ENCODE results near the gene PTPRG.

The PTPRG gene

GRCh38 chr3:62183087-62183486, 621.7 kb downstream of the PTPRG start:
- H3K27me3 ChIP-seq (ENCODE audit: insufficient read depth, poor library complexity, severe bottlenecking): no peaks in the 10 kb centered on the region
- TF ChIP-seq CTCF (IDR thresholded peaks at IDR 0.05; ENCODE audit: poor library complexity, severe bottlenecking): no peak

GRCh38 chr3:62183969-62184368, 622.6 kb downstream of the PTPRG start:
- ATAC-seq (ENCODE audit: low read depth): no peak
- H3K4me3 ChIP-seq (ENCODE audit: severe bottlenecking): no peak overlapping the region
- no peak for DNase-seq (ENCODE audit: low spot score)
- H3K36me3 ChIP-seq (ENCODE audit: low read depth): no peaks in the 10 kb centered on the region
- no peak overlapping the region for H3K27ac ChIP-seq (ENCODE audit: poor library complexity, severe bottlenecking)
- H3K9me3 ChIP-seq (ENCODE audit: severe bottlenecking): no peaks in the 10 kb centered on the region
- H3K4me1 ChIP-seq (ENCODE audit: insufficient read depth, poor library complexity, severe bottlenecking): no peaks in the 10 kb centered on the region
- TF ChIP-seq CTCF (IDR thresholded peaks at IDR 0.05; ENCODE audit: poor library complexity, severe bottlenecking): no peak
- no peaks in the 10 kb centered on the region for H3K27me3 ChIP-seq (ENCODE audit: insufficient read depth, poor library complexity, severe bottlenecking)

More at GRCh38 chr3:62183087-62183486, 621.7 kb downstream of the PTPRG start:
- no peak overlapping the region for H3K4me3 ChIP-seq (ENCODE audit: severe bottlenecking)
- no peaks in the 10 kb centered on the region for H3K9me3 ChIP-seq (ENCODE audit: severe bottlenecking)
- no peaks in the 10 kb centered on the region for H3K36me3 ChIP-seq (ENCODE audit: low read depth)
- DNase-seq (ENCODE audit: low spot score) (no peak), ATAC-seq (ENCODE audit: low read depth) (no peak)
- no peak overlapping the region for H3K27ac ChIP-seq (ENCODE audit: poor library complexity, severe bottlenecking)
- H3K4me1 ChIP-seq (ENCODE audit: insufficient read depth, poor library complexity, severe bottlenecking): no peaks in the 10 kb centered on the region

- TF ChIP-seq CTCF (IDR thresholded peaks at IDR 0.05; ENCODE audit: poor library complexity, severe bottlenecking): no peak
- Histone ChIP-seq H3K36me3 (ENCODE audit: low read depth) (no peaks in the 10 kb centered on the region), H3K27ac (ENCODE audit: poor library complexity, severe bottlenecking) (no peak overlapping the region), H3K4me1 (ENCODE audit: insufficient read depth, poor library complexity, severe bottlenecking) (no peaks in the 10 kb centered on the region), H3K27me3 (ENCODE audit: insufficient read depth, poor library complexity, severe bottlenecking) (no peaks in the 10 kb centered on the region), H3K4me3 (ENCODE audit: severe bottlenecking) (no peak overlapping the region), H3K9me3 (ENCODE audit: severe bottlenecking) (no peaks in the 10 kb centered on the region)
- DNase-seq (ENCODE audit: low spot score) (no peak), ATAC-seq (ENCODE audit: low read depth) (no peak)
Observed at GRCh38 chr3:62184559-62184958, 623.2 kb downstream of the PTPRG start.

GRCh38 chr3:62187022-62187431, 625.7 kb downstream of the PTPRG start:
- Histone ChIP-seq H3K27me3 (ENCODE audit: insufficient read depth, poor library complexity, severe bottlenecking) (no peaks in the 10 kb centered on the region), H3K36me3 (ENCODE audit: low read depth) (no peaks in the 10 kb centered on the region), H3K9me3 (ENCODE audit: severe bottlenecking) (no peaks in the 10 kb centered on the region), H3K27ac (ENCODE audit: poor library complexity, severe bottlenecking) (no peak overlapping the region), H3K4me1 (ENCODE audit: insufficient read depth, poor library complexity, severe bottlenecking) (no peaks in the 10 kb centered on the region), H3K4me3 (ENCODE audit: severe bottlenecking) (no peak overlapping the region)
- peak; percentile 32 for TF ChIP-seq CTCF (IDR thresholded peaks at IDR 0.05; ENCODE audit: poor library complexity, severe bottlenecking)
- ATAC-seq (ENCODE audit: low read depth): peak; percentile 25; the same call in 1 of the 3 replicates
- no peak for DNase-seq (ENCODE audit: low spot score)

GRCh38 chr3:62188681-62189375, 627.5 kb downstream of the PTPRG start:
- ATAC-seq (ENCODE audit: low read depth): peak; percentile 73; the same call in 2 of the 3 replicates
- Histone ChIP-seq H3K27me3 (ENCODE audit: insufficient read depth, poor library complexity, severe bottlenecking) (no peaks in the 10 kb centered on the region), H3K36me3 (ENCODE audit: low read depth) (no peaks in the 10 kb centered on the region), H3K4me1 (ENCODE audit: insufficient read depth, poor library complexity, severe bottlenecking) (no peaks in the 10 kb centered on the region), H3K4me3 (ENCODE audit: severe bottlenecking) (no peak overlapping the region), H3K9me3 (ENCODE audit: severe bottlenecking) (no peaks in the 10 kb centered on the region), H3K27ac (ENCODE audit: poor library complexity, severe bottlenecking) (no peak overlapping the region)
- no peak for DNase-seq (ENCODE audit: low spot score)
- peak; percentile 81 for TF ChIP-seq CTCF (IDR thresholded peaks at IDR 0.05; ENCODE audit: poor library complexity, severe bottlenecking)

All from RWPE2 (cell line).